Neural progenitor cell (in vitro differentiated cells): ENCODE results near the gene SLC15A3.

Experiments
- CTCF ChIP-seq: fragments of 200-600 bp; sonication (generic); IDR thresholded peaks from 2 replicates; pipeline ENCODE4 v1.5.1; 2017; ENCODE audit warnings: antibody characterized with exemption, mild to moderate bottlenecking
- EZH2phosphoT487 ChIP-seq: fragments of 200-600 bp; sonication (generic); IDR thresholded peaks from 2 replicates; pipeline ENCODE4 v1.6.1; 2017; ENCODE audit warnings: antibody characterized with exemption

- TF ChIP-seq CTCF = no peak
- TF ChIP-seq EZH2phosphoT487 = no peak
Measured at GRCh38 chr11:60899977-60900376, 52.0 kb downstream of the SLC15A3 start.
